Measurements from ENCODE around the gene WNT9B.

Gene WNT9B

DNA sequence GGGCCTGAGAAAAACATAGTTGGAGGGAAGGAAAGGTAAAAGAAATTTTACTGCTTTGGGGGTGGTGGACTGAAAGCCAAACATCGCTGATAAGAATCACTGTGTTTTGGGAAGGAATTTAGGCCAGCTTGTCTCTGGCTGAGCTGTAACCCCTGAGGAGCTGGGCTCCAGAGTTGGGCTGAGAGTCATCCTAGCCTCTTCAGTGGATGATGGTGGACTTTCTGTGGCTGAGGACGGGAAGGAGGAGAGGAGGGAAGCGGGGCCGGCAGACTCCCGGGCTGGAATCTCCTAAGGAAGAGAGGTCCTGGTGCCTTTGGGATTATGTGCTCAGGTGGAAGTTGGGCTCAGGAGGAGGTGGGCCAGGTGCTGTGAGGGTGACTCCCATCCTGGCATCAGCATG is 8.6 kb downstream of the WNT9B start:
- no peak for DNase-seq (ENCODE audit: low spot score)
- TF ChIP-seq, protein P1, sequence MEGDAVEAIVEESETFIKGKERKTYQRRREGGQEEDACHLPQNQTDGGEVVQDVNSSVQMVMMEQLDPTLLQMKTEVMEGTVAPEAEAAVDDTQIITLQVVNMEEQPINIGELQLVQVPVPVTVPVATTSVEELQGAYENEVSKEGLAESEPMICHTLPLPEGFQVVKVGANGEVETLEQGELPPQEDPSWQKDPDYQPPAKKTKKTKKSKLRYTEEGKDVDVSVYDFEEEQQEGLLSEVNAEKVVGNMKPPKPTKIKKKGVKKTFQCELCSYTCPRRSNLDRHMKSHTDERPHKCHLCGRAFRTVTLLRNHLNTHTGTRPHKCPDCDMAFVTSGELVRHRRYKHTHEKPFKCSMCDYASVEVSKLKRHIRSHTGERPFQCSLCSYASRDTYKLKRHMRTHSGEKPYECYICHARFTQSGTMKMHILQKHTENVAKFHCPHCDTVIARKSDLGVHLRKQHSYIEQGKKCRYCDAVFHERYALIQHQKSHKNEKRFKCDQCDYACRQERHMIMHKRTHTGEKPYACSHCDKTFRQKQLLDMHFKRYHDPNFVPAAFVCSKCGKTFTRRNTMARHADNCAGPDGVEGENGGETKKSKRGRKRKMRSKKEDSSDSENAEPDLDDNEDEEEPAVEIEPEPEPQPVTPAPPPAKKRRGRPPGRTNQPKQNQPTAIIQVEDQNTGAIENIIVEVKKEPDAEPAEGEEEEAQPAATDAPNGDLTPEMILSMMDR (IDR thresholded peaks at IDR 0.05; ENCODE audit: extremely low read depth, missing control alignments), result no peak

DNA sequence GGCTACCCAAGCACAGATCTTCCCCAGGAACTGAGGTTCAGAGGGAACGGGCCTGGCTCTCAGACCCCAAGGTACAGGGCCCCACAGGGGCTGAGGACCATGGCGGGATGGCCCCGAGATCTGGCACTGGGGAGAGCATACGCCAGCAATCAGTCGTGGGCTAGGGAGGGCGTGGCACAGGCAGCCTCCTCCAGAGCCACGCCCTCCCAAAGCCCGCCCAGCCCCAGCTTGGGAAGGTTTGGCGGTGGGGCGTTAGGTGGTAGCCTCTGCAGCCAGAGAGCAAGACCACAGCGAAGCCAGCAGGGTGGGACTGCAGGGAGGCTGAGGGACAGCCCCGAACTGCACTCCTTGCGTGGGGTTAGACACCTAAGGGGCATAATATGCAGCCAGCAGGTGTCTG is 11.6 kb downstream of the WNT9B start:
- TF ChIP-seq, protein P1 (IDR thresholded peaks at IDR 0.05; ENCODE audit: extremely low read depth, missing control alignments), result no peak
- no peak for DNase-seq (ENCODE audit: low spot score)

DNA sequence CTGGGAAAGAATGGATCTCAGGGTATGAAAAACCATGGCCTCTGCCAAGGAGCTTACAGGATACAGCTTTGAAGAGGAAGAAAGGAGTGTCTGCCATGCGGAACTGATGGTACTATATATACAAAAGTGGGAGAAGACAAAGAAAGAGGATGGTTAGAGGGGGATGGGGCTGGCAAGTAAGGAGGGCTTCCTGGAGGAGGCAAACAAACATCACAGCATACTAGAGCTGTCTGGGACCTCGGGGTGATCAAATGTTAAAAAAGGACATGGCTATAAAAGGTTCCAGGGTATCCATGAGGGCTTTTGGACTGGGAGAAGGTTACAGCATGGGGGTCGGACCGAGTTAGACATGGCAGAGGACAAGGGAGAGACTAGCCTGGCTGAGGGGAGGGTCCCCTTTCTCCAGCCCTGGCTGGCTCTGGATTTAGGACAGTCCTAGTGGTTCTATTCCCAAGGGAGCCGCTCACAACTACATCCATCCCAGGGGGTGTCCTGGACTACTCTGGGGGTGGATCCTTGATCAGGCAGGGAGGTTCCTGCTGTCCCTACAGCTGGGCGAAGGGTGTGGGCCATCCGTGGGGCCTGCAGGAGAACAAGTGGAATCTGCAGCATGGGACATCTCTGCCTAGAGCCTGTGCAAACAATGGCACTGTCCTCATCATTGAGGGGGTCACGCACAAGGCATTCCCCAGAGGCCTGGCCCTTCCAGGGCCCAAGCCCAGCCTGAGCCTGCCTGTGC is 12.2 kb downstream of the WNT9B start:
- TF ChIP-seq, protein P1 (IDR thresholded peaks at IDR 0.05; ENCODE audit: extremely low read depth, missing control alignments), result no peak
- no peak for DNase-seq (ENCODE audit: low spot score)

DNA sequence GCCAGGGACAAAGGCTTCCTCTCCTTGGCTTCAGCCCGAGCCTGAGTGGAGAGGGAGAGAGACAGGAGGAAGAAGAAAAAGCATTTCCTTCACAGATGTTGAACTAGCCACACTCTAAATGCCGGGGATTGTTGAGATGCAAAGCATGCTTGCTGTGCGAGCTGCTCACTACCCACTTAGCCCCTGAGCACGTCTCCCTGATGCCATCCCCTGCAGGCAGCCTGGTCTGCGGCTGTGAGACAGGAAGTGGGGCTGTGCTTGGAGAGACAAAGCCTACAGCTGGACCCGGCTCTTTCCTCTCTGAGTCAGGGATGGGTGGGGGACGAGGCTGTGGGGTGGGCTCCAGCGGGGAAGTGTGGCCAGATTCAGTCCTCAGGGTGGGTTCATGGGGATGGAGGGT is 13.7 kb downstream of the WNT9B start:
- TF ChIP-seq, protein P1 (IDR thresholded peaks at IDR 0.05; ENCODE audit: extremely low read depth, missing control alignments), result no peak
- DNase-seq (ENCODE audit: low spot score), result no peak

DNA sequence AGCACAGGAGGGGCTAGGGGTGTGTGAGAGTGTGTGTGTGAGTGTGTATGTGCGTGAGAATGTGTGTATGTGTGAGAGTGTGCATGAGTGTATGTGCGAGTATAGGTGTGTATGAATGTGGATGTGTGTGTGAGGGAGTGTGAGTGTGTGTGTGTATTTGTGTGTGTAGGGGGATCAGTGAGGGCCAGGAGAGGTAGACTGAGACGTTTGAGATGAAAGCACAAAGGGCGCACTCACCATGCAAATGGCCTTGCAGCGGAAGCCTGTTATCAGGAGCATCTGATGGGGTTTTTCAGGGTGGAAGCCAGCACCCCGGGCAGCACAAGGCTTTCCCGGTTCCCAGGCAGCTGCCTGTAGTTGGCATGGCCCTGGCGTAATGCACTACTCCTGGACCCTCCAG is 14.9 kb downstream of the WNT9B start:
- DNase-seq (ENCODE audit: low spot score), result no peak
- TF ChIP-seq, protein P1 (IDR thresholded peaks at IDR 0.05; ENCODE audit: extremely low read depth, missing control alignments), result no peak

DNA sequence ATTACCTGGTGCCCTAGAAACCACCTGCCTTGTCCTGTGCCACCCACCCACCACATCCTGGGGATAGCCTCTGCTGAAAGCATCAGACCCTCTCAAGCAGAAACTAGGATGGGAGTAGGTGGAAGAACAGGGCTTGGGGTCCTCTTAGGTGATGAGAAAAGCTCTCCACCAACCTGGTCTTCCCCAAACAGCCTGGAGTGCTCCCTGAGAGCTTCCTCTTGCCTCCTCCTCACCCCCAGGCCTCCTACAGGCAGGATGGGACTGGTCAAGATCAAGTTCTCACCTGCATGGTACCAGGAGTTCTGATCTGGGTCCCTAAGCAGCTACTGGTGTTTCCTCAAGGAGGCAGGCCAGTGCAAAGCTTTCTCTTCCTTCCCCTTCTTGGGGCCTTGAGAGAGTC is 15.4 kb downstream of the WNT9B start:
- DNase-seq (ENCODE audit: low spot score), result no peak
- TF ChIP-seq, protein P1 (IDR thresholded peaks at IDR 0.05; ENCODE audit: extremely low read depth, missing control alignments), result no peak

DNA sequence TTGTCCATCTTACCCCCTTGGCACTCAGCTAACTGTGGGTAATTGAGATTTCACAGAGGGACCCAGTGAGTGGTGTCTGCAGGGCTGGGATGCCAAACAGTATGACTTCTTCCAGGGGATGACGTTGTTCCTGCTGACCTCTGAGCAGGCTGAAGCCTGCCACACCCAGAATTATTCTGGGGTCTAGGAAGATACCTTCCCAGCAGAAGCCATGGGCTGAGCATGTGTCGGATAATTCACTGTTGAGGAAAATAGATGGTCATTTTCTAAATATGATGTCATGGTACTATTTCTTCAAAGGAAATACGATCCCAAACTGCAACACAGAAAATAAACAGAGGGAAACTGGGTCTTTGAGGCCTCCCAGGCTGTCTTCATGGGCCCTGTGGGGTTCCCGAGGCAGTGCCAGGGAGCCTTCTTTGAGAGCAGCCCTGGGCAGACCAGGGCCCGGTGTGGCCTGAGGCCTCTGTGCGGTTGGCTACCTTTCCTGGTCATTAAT is 17.4 kb downstream of the WNT9B start:
- TF ChIP-seq, protein P1 (IDR thresholded peaks at IDR 0.05; ENCODE audit: extremely low read depth, missing control alignments), result no peak
- DNase-seq (ENCODE audit: low spot score), result no peak
